A673 (cell line): ENCODE measurements around the gene NTN1. TPM values are rescaled to one million over a fixed set of nuclear protein-coding genes. Genes with fewer than 3 reads are reported as not detected.
"Not testable (repeated sequence)": the region's sequence is repeated elsewhere in the genome, so short reads cannot be mapped to it uniquely, and the experiment has no call there.

Source experiments
- BruUV-seq: library from RNA; stranded (reverse); fragments of 400-500 nt; replicated peaks from 2 replicates; lab custom pipeline; 2021; lab: Mats Ljungman, UMichigan
- CTCF ChIA-PET: fragments of 300-600 bp; sonication (Branson Sonifier 250); formaldehyde crosslinking; loops from one replicate; lab custom pipeline; 2022; ENCODE audit warnings: antibody characterized with exemption; lab: Charles Lee
- POLR2A ChIA-PET: fragments of 300-600 bp; sonication (Branson Sonifier 250); formaldehyde crosslinking; loops from one replicate; lab custom pipeline; 2022; ENCODE audit warnings: antibody characterized with exemption; ENCODE audit not compliant: low non-redundant PET; lab: Charles Lee
- DNase-seq: peaks from one replicate; pipeline ENCODE4 v3.0.0-alpha.2; 2015; ENCODE audit warnings: low spot score
- H3K27ac ChIP-seq: fragments of 200-600 bp; sonication (generic); 2 replicates; pipeline ENCODE4 v1.5.1; 2016; ENCODE audit warnings: mixed run types, low read depth, mild to moderate bottlenecking, mixed read lengths, antibody characterized with exemption, low read length; ENCODE audit not compliant: poor library complexity, severe bottlenecking
- H3K27me3 ChIP-seq: fragments of 200-600 bp; sonication (generic); replicated peaks from 2 replicates; pipeline ENCODE4 v1.6.1; 2017; ENCODE audit warnings: mixed run types, low read depth, mild to moderate bottlenecking, mixed read lengths, antibody characterized with exemption, low read length; ENCODE audit not compliant: insufficient read depth, poor library complexity
- H3K36me3 ChIP-seq: fragments of 200-600 bp; sonication (generic); 2 replicates; pipeline ENCODE4 v1.6.1; 2016; ENCODE audit warnings: mixed run types, mild to moderate bottlenecking, mixed read lengths, antibody characterized with exemption, low read length; ENCODE audit not compliant: insufficient read depth, poor library complexity, severe bottlenecking
- H3K4me1 ChIP-seq: fragments of 200-600 bp; sonication (generic); 2 replicates; pipeline ENCODE4 v1.6.1; 2017; ENCODE audit warnings: mixed run types, mild to moderate bottlenecking, mixed read lengths, antibody characterized with exemption, low read length; ENCODE audit not compliant: insufficient read depth, poor library complexity, severe bottlenecking
- H3K4me3 ChIP-seq: fragments of 200-600 bp; sonication (generic); 2 replicates; pipeline ENCODE4 v1.5.1; 2016; ENCODE audit warnings: low read depth, mixed run types, mild to moderate bottlenecking, mixed read lengths, low read length; ENCODE audit not compliant: poor library complexity, severe bottlenecking
- H3K9me3 ChIP-seq: fragments of 200-600 bp; sonication (generic); 2 replicates; pipeline ENCODE4 v1.6.1; 2016; ENCODE audit warnings: mixed run types, low read depth, mild to moderate bottlenecking, mixed read lengths, antibody characterized with exemption, low read length; ENCODE audit not compliant: poor library complexity, severe bottlenecking
- CTCF ChIP-seq: fragments of 300-800, 200-600 bp; sonication (generic); conservative IDR thresholded peaks from 2 replicates; pipeline ENCODE4 v1.5.1; 2017; ENCODE audit warnings: low read depth, mild to moderate bottlenecking, antibody characterized with exemption, low read length, moderate library complexity, mixed read lengths
- EZH2 ChIP-seq: fragments of 200-600 bp; sonication (generic); IDR thresholded peaks from 2 replicates; pipeline ENCODE4 v1.6.1; 2017; ENCODE audit warnings: borderline replicate concordance, low read depth, mild to moderate bottlenecking, mixed read lengths, antibody characterized with exemption, low read length; ENCODE audit not compliant: poor library complexity, severe bottlenecking
- intact Hi-C: fragments of 100-400 bp; cut with micrococcal nuclease; formaldehyde crosslinking; loops from one replicate; pipeline ENCODE4 v1.10.0; 2022; ENCODE audit not compliant: unreplicated experiment
- total RNA-seq: library from RNA; stranded (reverse); gene quantifications from 2 replicates; pipeline ENCODE4 v1.2.3, GENCODE V29; 2021

NTN1 gene
- total RNA-seq, 1 experiment from 2014 or later, result 4.3 TPM

GRCh38 chr17:9150446-9151090, 129.3 kb downstream of the NTN1 start:
- H3K27ac ChIP-seq, result no peak overlapping the region
- no peak for DNase-seq

GRCh38 chr17:9151091-9151490, 129.8 kb downstream of the NTN1 start:
- Histone ChIP-seq H3K36me3 (no peaks in the 10 kb centered on the region), H3K27me3 (no peaks in the 10 kb centered on the region), H3K4me3 (no peak overlapping the region), H3K27ac (no peak overlapping the region), H3K4me1 (no peaks in the 10 kb centered on the region), H3K9me3 (no peaks in the 10 kb centered on the region)
- DNase-seq, result no peak
- ChIA-PET CTCF (no interaction called here), POLR2A (no interaction called here)
- intact Hi-C loops, result no loop called here
- TF ChIP-seq CTCF, result no peak
- no peak for TF ChIP-seq EZH2
- no TSS peak for BruUV-seq

More at GRCh38 chr17:9150446-9151090, 129.3 kb downstream of the NTN1 start:
- no peak for TF ChIP-seq CTCF
- TF ChIP-seq EZH2, result no peak
- H3K9me3 ChIP-seq, result no peaks in the 10 kb centered on the region
- POLR2A ChIA-PET, result no interaction called here
- intact Hi-C loops, result no loop called here
- no peaks in the 10 kb centered on the region for H3K4me1 ChIP-seq
- CTCF ChIA-PET, result no interaction called here
- no TSS peak for BruUV-seq
- H3K27me3 ChIP-seq, result no peaks in the 10 kb centered on the region
- H3K36me3 ChIP-seq, result no peaks in the 10 kb centered on the region
- no peak overlapping the region for H3K4me3 ChIP-seq

GRCh38 chr17:9151740-9152139, 130.4 kb downstream of the NTN1 start:
- H3K27ac ChIP-seq, POLR2A ChIA-PET, H3K4me1 ChIP-seq, DNase-seq, CTCF ChIA-PET, H3K36me3 ChIP-seq, H3K27me3 ChIP-seq, H3K4me3 ChIP-seq, intact Hi-C loops, H3K9me3 ChIP-seq, BruUV-seq: not testable (repeated sequence)
